Lung (tissue), 12 donors: ENCODE measurements around the gene CAST. TPM values are rescaled to one million over a fixed set of nuclear protein-coding genes. Genes with fewer than 3 reads are reported as not detected.

ENCODE experiments used
- ATAC-seq: fragments of 200-7000 bp; cut with Tn5 transposase; one replicate; pipeline ENCODE4 v1.9.1; 2020; ENCODE audit warnings: moderate number of reproducible peaks; ENCODE audit not compliant: insufficient read depth, low FRiP score
- DNase-seq, 3 donors: peaks; one replicate each; pipeline ENCODE4 v3.0.0-alpha.2; 2013 to 2017
- H3K27ac ChIP-seq, 2 donors: one replicate each; pipeline ENCODE4 v1.5.1; 2013; ENCODE audit warnings: mild to moderate bottlenecking in 2 of 2, moderate library complexity in 2 of 2, control low read depth in 1 of 2, inconsistent platforms in 1 of 2, low read depth in 1 of 2, low read length in 1 of 2
- H3K27me3 ChIP-seq, 3 donors: one replicate each; pipeline ENCODE4 v1.5.1; 2013; ENCODE audit warnings: low read length in 2 of 3; ENCODE audit not compliant: control insufficient read depth in 3 of 3, insufficient read depth in 3 of 3
- H3K36me3 ChIP-seq, 4 donors: one replicate each; pipeline ENCODE4 v1.5.1; 2013; ENCODE audit warnings: low read length in 4 of 4, mild to moderate bottlenecking in 1 of 4, moderate library complexity in 1 of 4; ENCODE audit not compliant: control insufficient read depth in 4 of 4, insufficient read depth in 4 of 4
- H3K4me1 ChIP-seq, 5 donors: one replicate each; pipeline ENCODE4 v1.5.1; 2013; ENCODE audit warnings: low read length in 5 of 5, mild to moderate bottlenecking in 2 of 5, moderate library complexity in 1 of 5; ENCODE audit not compliant: control insufficient read depth in 5 of 5, insufficient read depth in 5 of 5
- H3K4me3 ChIP-seq: one replicate; pipeline ENCODE4 v1.5.1; 2013; ENCODE audit warnings: mild to moderate bottlenecking, control low read depth, moderate library complexity
- H3K9ac ChIP-seq, 2 donors: one replicate each; pipeline ENCODE4 v1.5.1; 2013; ENCODE audit warnings: low read length in 2 of 2, control low read depth in 1 of 2; ENCODE audit not compliant: insufficient read depth in 1 of 2
- H3K9me3 ChIP-seq, 4 donors: one replicate each; pipeline ENCODE4 v1.5.1; 2013; ENCODE audit warnings: low read length in 3 of 4, mild to moderate bottlenecking in 1 of 4, moderate library complexity in 1 of 4; ENCODE audit not compliant: control insufficient read depth in 4 of 4, insufficient read depth in 3 of 4
- WGBS, 2 donors: extraction: QIAGEN DNeasy Blood & Tissue Kit; methylation state at CpG; one replicate each; pipeline ENCODE4 v1.1.7; 2013; 5-methylcytosine and 5-hydroxymethylcytosine counted together
- polyA plus RNA-seq, 2 donors: library from polyadenylated mRNA; stranded (reverse); fragments of 200-250 nt; gene quantifications; one replicate each; pipeline ENCODE4 v1.2.1, GENCODE V29; 2013
- total RNA-seq, 2 donors: library from RNA; depleted of rRNA in 1 of 2; stranded (reverse); fragments of >200 nt in 1 of 2; gene quantifications; one replicate each; pipeline ENCODE4 v1.2.1, GENCODE V29; 2014 to 2021
- TF ChIP-seq, protein P1 (sequence below): IDR thresholded peaks from 2 replicates; pipeline ENCODE4 v1.5.1; 2012; ENCODE audit warnings: mild to moderate bottlenecking; ENCODE audit errors: control extremely low read depth, extremely low read depth
- donor health status: control.
- donor health status: control.
- donor health status: Bipolar disorder and iron deficiency.
- donor health status: healthy.
- donor health status: DM: yes; HTN: yes; CAD: no.

CAST gene
- total and polyA plus RNA-seq, 4 donors: 84.8 to 279 (median 184) TPM

DNA sequence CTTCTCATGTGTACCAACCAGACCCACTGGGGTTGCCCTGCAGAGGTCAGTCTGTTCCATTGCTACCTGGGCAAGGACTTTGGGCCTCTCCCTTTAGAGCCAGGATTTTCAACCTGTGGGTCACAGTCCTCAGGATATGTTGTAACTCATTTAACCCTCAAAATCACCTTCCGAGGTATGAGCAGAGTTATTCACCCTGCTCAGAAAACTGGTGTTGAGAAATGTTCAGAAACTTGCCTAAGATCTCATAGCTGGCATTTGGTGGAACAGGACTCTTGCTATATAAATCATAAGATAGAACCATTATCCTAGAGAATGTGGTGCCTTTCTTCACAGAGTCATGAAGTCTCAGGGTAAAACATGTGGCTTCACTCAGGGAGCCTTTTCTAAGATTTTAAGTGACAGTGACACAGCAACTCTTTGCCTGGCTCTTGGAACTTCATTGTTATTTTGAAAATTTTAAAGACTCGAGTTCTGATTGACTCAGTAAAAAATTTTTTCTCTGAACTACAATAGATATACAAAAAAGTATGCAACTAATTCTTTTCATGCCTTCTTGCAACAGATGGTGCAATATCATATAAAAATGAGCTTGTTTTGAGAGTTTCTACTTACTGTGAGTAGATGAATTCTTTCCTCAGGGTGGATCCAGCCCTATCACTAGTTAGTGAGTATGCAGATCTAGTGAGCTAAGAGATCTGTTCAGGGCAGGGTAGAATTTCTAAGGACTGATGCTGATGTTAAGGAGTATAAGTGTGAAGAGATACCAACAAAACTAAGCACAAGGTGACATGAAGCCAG, 29.5 kb downstream of the CAST start:
- peak overlapping the region in 1 of 2 donors; percentile 35 for H3K27ac ChIP-seq
- no peaks in the 10 kb centered on the region for H3K27me3 ChIP-seq
- TF ChIP-seq, protein P1, sequence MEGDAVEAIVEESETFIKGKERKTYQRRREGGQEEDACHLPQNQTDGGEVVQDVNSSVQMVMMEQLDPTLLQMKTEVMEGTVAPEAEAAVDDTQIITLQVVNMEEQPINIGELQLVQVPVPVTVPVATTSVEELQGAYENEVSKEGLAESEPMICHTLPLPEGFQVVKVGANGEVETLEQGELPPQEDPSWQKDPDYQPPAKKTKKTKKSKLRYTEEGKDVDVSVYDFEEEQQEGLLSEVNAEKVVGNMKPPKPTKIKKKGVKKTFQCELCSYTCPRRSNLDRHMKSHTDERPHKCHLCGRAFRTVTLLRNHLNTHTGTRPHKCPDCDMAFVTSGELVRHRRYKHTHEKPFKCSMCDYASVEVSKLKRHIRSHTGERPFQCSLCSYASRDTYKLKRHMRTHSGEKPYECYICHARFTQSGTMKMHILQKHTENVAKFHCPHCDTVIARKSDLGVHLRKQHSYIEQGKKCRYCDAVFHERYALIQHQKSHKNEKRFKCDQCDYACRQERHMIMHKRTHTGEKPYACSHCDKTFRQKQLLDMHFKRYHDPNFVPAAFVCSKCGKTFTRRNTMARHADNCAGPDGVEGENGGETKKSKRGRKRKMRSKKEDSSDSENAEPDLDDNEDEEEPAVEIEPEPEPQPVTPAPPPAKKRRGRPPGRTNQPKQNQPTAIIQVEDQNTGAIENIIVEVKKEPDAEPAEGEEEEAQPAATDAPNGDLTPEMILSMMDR: no peak
- ATAC-seq (peak; percentile 48), DNase-seq (no peak)
- no peak overlapping the region for H3K9ac ChIP-seq
- no peaks in the 10 kb centered on the region for H3K4me1 ChIP-seq
- no peaks in the 10 kb centered on the region for H3K9me3 ChIP-seq
- WGBS, 2 donors: 66 to 72% methylated on average over 2 of the region's 2 CpGs
- H3K4me3 ChIP-seq: no peak overlapping the region
- peaks cover 0 to 3% (median 1%) of the 10 kb centered on the region in 4 donors for H3K36me3 ChIP-seq

DNA sequence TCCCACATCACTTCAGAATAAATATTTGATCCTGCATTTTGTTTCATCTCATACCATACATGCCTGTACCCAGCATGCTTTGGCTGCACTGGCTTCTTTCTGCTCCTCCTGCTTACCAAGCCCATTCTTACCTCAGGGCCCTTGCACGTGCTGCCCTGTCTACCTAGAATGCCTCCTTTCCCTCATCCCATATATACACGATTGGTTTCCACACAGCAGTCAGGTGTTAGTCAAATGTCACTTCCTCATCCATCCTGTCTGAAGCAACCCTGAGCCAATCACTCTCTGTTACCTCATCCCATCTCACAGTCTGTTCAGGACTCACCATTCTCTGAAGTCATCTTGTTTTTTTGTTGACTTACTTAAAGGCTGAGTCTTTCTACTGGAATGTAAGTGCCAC, 30.3 kb downstream of the CAST start:
- TF ChIP-seq, protein P1: no peak
- WGBS, 2 donors: 31 to 83% methylated on average over 2 of the region's 2 CpGs
- no peak for ATAC-seq
- peaks cover under 1 to 5% (median 3%) of the 10 kb centered on the region in 4 donors for H3K36me3 ChIP-seq
- no peaks in the 10 kb centered on the region for H3K9me3 ChIP-seq
- H3K27ac ChIP-seq: peak overlapping the region in 1 of 2 donors; percentile 35
- no peak overlapping the region for H3K9ac ChIP-seq
- no peaks in the 10 kb centered on the region for H3K27me3 ChIP-seq
- no peak overlapping the region for H3K4me3 ChIP-seq
- DNase-seq: no peak
- no peaks in the 10 kb centered on the region for H3K4me1 ChIP-seq

DNA sequence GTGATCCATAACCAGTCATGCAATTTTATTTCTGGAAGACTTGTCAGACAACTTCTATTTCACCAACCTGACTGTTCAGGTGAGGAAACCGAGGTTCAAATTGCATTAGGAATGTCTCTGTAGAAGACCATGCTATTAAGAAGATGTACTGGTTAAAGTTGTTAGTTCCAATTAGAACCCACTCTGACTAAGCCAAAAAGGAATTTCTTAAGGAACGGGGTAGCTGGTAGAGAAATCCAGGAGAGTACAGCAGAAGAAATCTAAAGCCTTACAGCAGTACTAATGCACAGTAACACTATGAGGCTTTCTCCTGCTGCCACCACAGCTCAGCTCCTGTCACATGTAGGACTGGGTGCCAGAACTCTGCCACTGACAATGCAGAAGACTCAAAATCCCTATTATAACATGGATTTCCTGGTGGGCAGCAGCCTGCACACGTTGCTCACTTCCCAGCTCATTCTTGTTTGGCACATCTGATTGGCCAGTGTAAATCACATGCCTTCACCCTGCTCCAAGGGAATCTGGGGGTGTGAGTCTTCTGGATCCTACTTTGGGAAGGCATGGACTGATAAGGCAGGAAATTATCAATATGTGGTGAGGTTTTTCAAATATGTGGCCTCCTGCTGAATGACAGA, 37.1 kb downstream of the CAST start:
- Histone ChIP-seq H3K4me3 (no peak overlapping the region), H3K9ac (no peak overlapping the region), H3K9me3 (no peaks in the 10 kb centered on the region), H3K36me3 (peaks cover 4 to 10% (median 6%) of the 10 kb centered on the region in 4 donors), H3K27me3 (no peaks in the 10 kb centered on the region), H3K27ac (peak overlapping the region; percentile 52 to 67), H3K4me1 (peaks cover 3 to 12% (median 8%) of the 10 kb centered on the region in 5 donors)
- DNase-seq: no peak
- no peak for ATAC-seq
- TF ChIP-seq, protein P1: no peak
- 73 to 77% methylated on average over 3 of the region's 3 CpGs for WGBS, 2 donors
